Natural killer cell treated with Interleukin-12 subunit alpha and Interleukin-12 subunit beta and Interleukin-15 and Interleukin-18, amount 100 ng/mL, for 72 hours (primary cell): ENCODE measurements around the gene NDUFS5. TPM values are rescaled to one million over a fixed set of nuclear protein-coding genes. Genes with fewer than 3 reads are reported as not detected.
"Not testable (repeated sequence)": the region's sequence is repeated elsewhere in the genome, so short reads cannot be mapped to it uniquely, and the experiment has no call there.

Source experiments
- ATAC-seq, 2 donors: fragments of 150-1000 bp; cut with Tn5 transposase in 1 of 2; sonication (Bioruptor Pico), chemical (Tn5 transposase) in 1 of 2; 2 replicates each; pipeline ENCODE4 v1.10.0; 2021
- DNase-seq: peaks from one replicate; pipeline ENCODE4 v3.0.0; 2022; ENCODE audit warnings: low spot score
- H3K27ac Mint-ChIP-seq, 2 donors: 1 replicate in 1 of 2; 2 replicates in 1 of 2; pipeline ENCODE4 v1.8.0; 2022; ENCODE audit warnings: mixed read lengths in 2 of 2, mild to moderate bottlenecking in 1 of 2, moderate library complexity in 1 of 2
- H3K27me3 Mint-ChIP-seq, 2 donors: 1 replicate in 1 of 2; 2 replicates in 1 of 2; pipeline ENCODE4 v1.8.0; 2022; ENCODE audit warnings: mixed read lengths in 2 of 2
- H3K36me3 Mint-ChIP-seq: one replicate; pipeline ENCODE4 v1.8.0; 2022; ENCODE audit warnings: mixed read lengths
- H3K4me1 Mint-ChIP-seq, 2 donors: 1 replicate in 1 of 2; 2 replicates in 1 of 2; pipeline ENCODE4 v1.8.0; 2022; ENCODE audit warnings: low read depth in 2 of 2, mixed read lengths in 2 of 2, mild to moderate bottlenecking in 1 of 2
- H3K4me3 Mint-ChIP-seq: one replicate; pipeline ENCODE4 v1.8.0; 2022; ENCODE audit warnings: mixed read lengths
- H3K9me3 Mint-ChIP-seq: 2 replicates; pipeline ENCODE4 v1.8.0; 2022; ENCODE audit warnings: mixed read lengths
- total RNA-seq, 2 donors: library from RNA; stranded (reverse); gene quantifications; one replicate each; pipeline ENCODE4 v1.2.3, GENCODE V29; 2022

The NDUFS5 gene
- total RNA-seq, result 100 to 1,000 TPM; 134 to 142 TPM

- Mint-ChIP-seq H3K27me3 (peaks cover 3 to 11% of the 10 kb centered on the region in 2 donors), H3K4me3 (peak within 1 kb of the TSS; percentile 97), H3K4me1 (peaks cover 11 to 26% of the 10 kb centered on the region in 2 donors), H3K27ac (peak within 1 kb of the TSS; percentile 89 to 94), H3K9me3 (no peaks in the 10 kb centered on the region), H3K36me3 (peaks cover 16% of the 10 kb centered on the region)
- DNase-seq (peak; percentile 86), ATAC-seq (peak; percentile 95 to 96)
Measured at GRCh38 chr1:39026051-39026865, at the start of gene NDUFS5. Gene NDUFS5, plus strand, starts transcription at chr1:39026350. Its CDS starts 2,375 bp downstream, at chr1:39028725.

- H3K36me3 Mint-ChIP-seq, H3K9me3 Mint-ChIP-seq, H3K27ac Mint-ChIP-seq, H3K4me1 Mint-ChIP-seq, DNase-seq, H3K4me3 Mint-ChIP-seq, H3K27me3 Mint-ChIP-seq: not testable (repeated sequence)
- peak in 1 of 2 donors; percentile 55 for ATAC-seq
Measured at GRCh38 chr1:38977399-38978244, 48.5 kb upstream of the NDUFS5 start.

GRCh38 chr1:38978245-38978542, 48.0 kb upstream of the NDUFS5 start:
- not testable (repeated sequence) for DNase-seq, H3K4me3 Mint-ChIP-seq, H3K36me3 Mint-ChIP-seq, H3K9me3 Mint-ChIP-seq, ATAC-seq, H3K27ac Mint-ChIP-seq, H3K27me3 Mint-ChIP-seq, H3K4me1 Mint-ChIP-seq

GRCh38 chr1:38979380-38979779, 46.8 kb upstream of the NDUFS5 start:
- H3K9me3 Mint-ChIP-seq, H3K27me3 Mint-ChIP-seq, DNase-seq, H3K4me1 Mint-ChIP-seq, ATAC-seq, H3K36me3 Mint-ChIP-seq, H3K27ac Mint-ChIP-seq, H3K4me3 Mint-ChIP-seq: not testable (repeated sequence)

GRCh38 chr1:38989979-38990378, 36.2 kb upstream of the NDUFS5 start:
- ATAC-seq, result no peak
- DNase-seq, result no peak
- no peaks in the 10 kb centered on the region for H3K9me3 Mint-ChIP-seq
- H3K27ac Mint-ChIP-seq, result peak overlapping the region; percentile 68 to 78
- H3K4me1 Mint-ChIP-seq, result peaks cover 22 to 23% of the 10 kb centered on the region in 2 donors
- H3K4me3 Mint-ChIP-seq, result peak overlapping the region; percentile 75
- H3K36me3 Mint-ChIP-seq, result peaks cover 10% of the 10 kb centered on the region
- peaks cover 4 to 6% of the 10 kb centered on the region in 2 donors for H3K27me3 Mint-ChIP-seq

- peak overlapping the region; percentile 75 for H3K4me3 Mint-ChIP-seq
- H3K4me1 Mint-ChIP-seq, result peaks cover 25 to 26% of the 10 kb centered on the region in 2 donors
- no peak for DNase-seq
- no peak for ATAC-seq
- peaks cover 10% of the 10 kb centered on the region for H3K36me3 Mint-ChIP-seq
- H3K27me3 Mint-ChIP-seq, result peaks cover 4 to 6% of the 10 kb centered on the region in 2 donors
- H3K9me3 Mint-ChIP-seq, result no peaks in the 10 kb centered on the region
- peak overlapping the region; percentile 68 to 78 for H3K27ac Mint-ChIP-seq
Measured at GRCh38 chr1:38990386-38990737, 35.8 kb upstream of the NDUFS5 start.

GRCh38 chr1:38990738-38991637, 35.2 kb upstream of the NDUFS5 start, which contains the start of gene AKIRIN1:
Gene AKIRIN1, plus strand, starts transcription at chr1:38991276. Its CDS starts 105 bp downstream, at chr1:38991381.
- peaks cover 10% of the 10 kb centered on the region for H3K36me3 Mint-ChIP-seq

GRCh38 chr1:38991638-38992411, 34.3 kb upstream of the NDUFS5 start:
- no peak for ATAC-seq
- Mint-ChIP-seq H3K9me3 (no peaks in the 10 kb centered on the region), H3K27me3 (no peaks in the 10 kb centered on the region), H3K4me3 (peak overlapping the region; percentile 83), H3K27ac (peak overlapping the region; percentile 39 to 72), H3K36me3 (peaks cover 10% of the 10 kb centered on the region), H3K4me1 (peaks cover 33 to 34% of the 10 kb centered on the region in 2 donors)
- DNase-seq, result no peak

More at GRCh38 chr1:38990738-38991637, 35.2 kb upstream of the NDUFS5 start, which contains the start of gene AKIRIN1:
- Mint-ChIP-seq H3K27ac (peak within 1 kb of the TSS; percentile 68 to 78), H3K4me3 (peak within 1 kb of the TSS; percentile 83), H3K4me1 (peaks cover 28% of the 10 kb centered on the region in 2 donors), H3K27me3 (peaks cover 4 to 6% of the 10 kb centered on the region in 2 donors), H3K9me3 (no peaks in the 10 kb centered on the region)
- DNase-seq (peak; percentile 99), ATAC-seq (peak; percentile 99 to 100)

- H3K36me3 Mint-ChIP-seq, result peaks cover 11% of the 10 kb centered on the region
- no peaks in the 10 kb centered on the region for H3K9me3 Mint-ChIP-seq
- H3K27ac Mint-ChIP-seq, result peak overlapping the region; percentile 39 to 72
- peaks cover 39 to 40% of the 10 kb centered on the region in 2 donors for H3K4me1 Mint-ChIP-seq
- no peak for DNase-seq
- no peaks in the 10 kb centered on the region for H3K27me3 Mint-ChIP-seq
- ATAC-seq, result no peak
- H3K4me3 Mint-ChIP-seq, result peak overlapping the region; percentile 83
Measured at GRCh38 chr1:38992412-38993111, 33.6 kb upstream of the NDUFS5 start.

GRCh38 chr1:38994196-38994595, 32.0 kb upstream of the NDUFS5 start:
- peaks cover 18% of the 10 kb centered on the region for H3K36me3 Mint-ChIP-seq
- no peaks in the 10 kb centered on the region for H3K27me3 Mint-ChIP-seq
- no peak overlapping the region for H3K4me3 Mint-ChIP-seq
- no peak for DNase-seq
- ATAC-seq, result no peak
- peaks cover 48 to 49% of the 10 kb centered on the region in 2 donors for H3K4me1 Mint-ChIP-seq
- H3K9me3 Mint-ChIP-seq, result no peaks in the 10 kb centered on the region
- no peak overlapping the region for H3K27ac Mint-ChIP-seq

- H3K4me1 Mint-ChIP-seq, result peaks cover 49 to 50% of the 10 kb centered on the region in 2 donors
- H3K9me3 Mint-ChIP-seq, result no peaks in the 10 kb centered on the region
- ATAC-seq, result no peak
- H3K27ac Mint-ChIP-seq, result peak overlapping the region; percentile 60 to 74
- no peak for DNase-seq
- H3K27me3 Mint-ChIP-seq, result no peaks in the 10 kb centered on the region
- H3K36me3 Mint-ChIP-seq, result peaks cover 30% of the 10 kb centered on the region
- peak overlapping the region; percentile 25 for H3K4me3 Mint-ChIP-seq
Measured at GRCh38 chr1:38997034-38997900, 28.9 kb upstream of the NDUFS5 start.

- H3K36me3 Mint-ChIP-seq, result peaks cover 29% of the 10 kb centered on the region
- no peak for DNase-seq
- H3K4me3 Mint-ChIP-seq, result no peak overlapping the region
- ATAC-seq, result no peak
- H3K27ac Mint-ChIP-seq, result peak overlapping the region; percentile 60 to 74
- no peaks in the 10 kb centered on the region for H3K9me3 Mint-ChIP-seq
- peaks cover 47 to 49% of the 10 kb centered on the region in 2 donors for H3K4me1 Mint-ChIP-seq
- H3K27me3 Mint-ChIP-seq, result no peaks in the 10 kb centered on the region
Measured at GRCh38 chr1:38997901-38998190, 28.3 kb upstream of the NDUFS5 start.
